Colonic mucosa (tissue), 4 donors: Measurements from ENCODE around the gene CRHBP. TPM values are rescaled to one million over a fixed set of nuclear protein-coding genes. Genes with fewer than 3 reads are reported as not detected.

Source experiments
- DNase-seq: peaks from one replicate; pipeline ENCODE4 v3.0.0-alpha.2; 2020
- H3K27ac ChIP-seq: fragments of 200-600 bp; one replicate; pipeline ENCODE4 v1.8.0; 2021
- H3K27me3 ChIP-seq: fragments of 200-600 bp; one replicate; pipeline ENCODE4 v1.8.0; 2021
- H3K36me3 ChIP-seq: fragments of 200-600 bp; one replicate; pipeline ENCODE4 v1.8.0; 2021
- H3K4me1 ChIP-seq: fragments of 200-600 bp; one replicate; pipeline ENCODE4 v1.8.0; 2021; ENCODE audit warnings: mild to moderate bottlenecking
- H3K4me3 ChIP-seq: fragments of 200-600 bp; one replicate; pipeline ENCODE4 v1.8.0; 2021
- H3K9ac ChIP-seq, 2 donors: one replicate each; pipeline ENCODE4 v1.7.0; 2013; ENCODE audit warnings: control low read depth in 2 of 2, low read depth in 2 of 2, low read length in 2 of 2
- H3K9me3 ChIP-seq: fragments of 200-600 bp; one replicate; pipeline ENCODE4 v1.8.0; 2021
- CTCF ChIP-seq: fragments of 200-600 bp; IDR thresholded peaks from one replicate; pipeline ENCODE4 v1.8.0; 2022; ENCODE audit warnings: antibody characterized with exemption, mild to moderate bottlenecking
- intact Hi-C: fragments of 100-400 bp; cut with DNase I; formaldehyde crosslinking; loops from one replicate; pipeline ENCODE4 v1.14.1; 2022
- total RNA-seq, 2 donors: library from RNA; stranded (reverse); fragmentation: NEBNext Ultra II Directional in 1 of 2; extraction: Animal tissue kit (Norgen Biotek cat#: 25700) in 1 of 2; gene quantifications; one replicate each; pipeline ENCODE4 v1.2.1, GENCODE V29; 2021
- donor health status: healthy.
- donor health status: DM: no; HTN: no; CAD: no.
- donor health status: DM: no; HTN: no; CAD: no.

Gene CRHBP
- total RNA-seq, 2 donors from 2014 or later: 0.40 to 0.61 TPM

- Histone ChIP-seq H3K27ac (no peak overlapping the region), H3K9ac (no peak overlapping the region)
- no peak for DNase-seq
Observed at GRCh38 chr5:76960004-76960625, 7.3 kb downstream of the CRHBP start.

GRCh38 chr5:76964060-76964459, 11.2 kb downstream of the CRHBP start:
- Histone ChIP-seq H3K9me3 (no peaks in the 10 kb centered on the region), H3K36me3 (no peaks in the 10 kb centered on the region), H3K4me3 (no peak overlapping the region), H3K4me1 (no peaks in the 10 kb centered on the region), H3K27ac (no peak overlapping the region), H3K27me3 (no peaks in the 10 kb centered on the region), H3K9ac (no peak overlapping the region)
- TF ChIP-seq CTCF: no peak
- DNase-seq: no peak
- intact Hi-C loops: no loop called here

More at GRCh38 chr5:76960004-76960625, 7.3 kb downstream of the CRHBP start:
- Histone ChIP-seq H3K4me1 (no peaks in the 10 kb centered on the region), H3K9me3 (no peaks in the 10 kb centered on the region), H3K4me3 (no peak overlapping the region), H3K27me3 (peaks cover 7% of the 10 kb centered on the region), H3K36me3 (no peaks in the 10 kb centered on the region)
- no peak for TF ChIP-seq CTCF
- intact Hi-C loops: no loop called here

GRCh38 chr5:76971511-76971910, 18.7 kb downstream of the CRHBP start:
- no peak overlapping the region for H3K27ac ChIP-seq
- H3K9me3 ChIP-seq: no peaks in the 10 kb centered on the region
- H3K4me3 ChIP-seq: no peak overlapping the region
- H3K9ac ChIP-seq: no peak overlapping the region
- no peak for TF ChIP-seq CTCF
- H3K27me3 ChIP-seq: no peaks in the 10 kb centered on the region
- no peak for DNase-seq
- intact Hi-C loops: no loop called here
- H3K36me3 ChIP-seq: no peaks in the 10 kb centered on the region
- H3K4me1 ChIP-seq: no peaks in the 10 kb centered on the region

- no peak for DNase-seq
- intact Hi-C loops: no loop called here
- no peaks in the 10 kb centered on the region for H3K36me3 ChIP-seq
- no peak for TF ChIP-seq CTCF
- no peak overlapping the region for H3K9ac ChIP-seq
- H3K9me3 ChIP-seq: no peaks in the 10 kb centered on the region
- no peaks in the 10 kb centered on the region for H3K27me3 ChIP-seq
- H3K4me1 ChIP-seq: no peaks in the 10 kb centered on the region
- no peak overlapping the region for H3K4me3 ChIP-seq
- H3K27ac ChIP-seq: no peak overlapping the region
Observed at GRCh38 chr5:76972689-76973088, 19.8 kb downstream of the CRHBP start.

- TF ChIP-seq CTCF: no peak
- H3K9ac ChIP-seq: no peak overlapping the region
- DNase-seq: no peak
- H3K27me3 ChIP-seq: no peaks in the 10 kb centered on the region
- H3K27ac ChIP-seq: no peak overlapping the region
- no peaks in the 10 kb centered on the region for H3K9me3 ChIP-seq
- H3K4me1 ChIP-seq: no peaks in the 10 kb centered on the region
- intact Hi-C loops: no loop called here
- H3K36me3 ChIP-seq: no peaks in the 10 kb centered on the region
- H3K4me3 ChIP-seq: no peak overlapping the region
Observed at GRCh38 chr5:76974785-76975184, 21.9 kb downstream of the CRHBP start.
